GM20000 (cell line): ENCODE measurements around the gene ING3.
"Not testable (repeated sequence)": the region's sequence is repeated elsewhere in the genome, so short reads cannot be mapped to it uniquely, and the experiment has no call there.

ENCODE experiments used
- DNase-seq: peaks from one replicate; pipeline ENCODE4 v3.0.0; 2012; ENCODE audit warnings: low spot score
- CTCF ChIP-seq: IDR thresholded peaks from 2 replicates; pipeline ENCODE4 v1.5.1; 2012; ENCODE audit warnings: mild to moderate bottlenecking, control low read depth; ENCODE audit errors: extremely low read depth, missing control alignments

The ING3 gene

GRCh38 chr7:120998996-120999565 lies 48.5 kb downstream of the ING3 start:
- TF ChIP-seq CTCF: no peak
- DNase-seq: no peak

GRCh38 chr7:121000081-121000983 lies 49.8 kb downstream of the ING3 start:
- DNase-seq: no peak

GRCh38 chr7:121001234-121001906 lies 50.8 kb downstream of the ING3 start:
- no peak for TF ChIP-seq CTCF
- DNase-seq: no peak

More at GRCh38 chr7:121000081-121000983, 49.8 kb downstream of the ING3 start:
- TF ChIP-seq CTCF: no peak

GRCh38 chr7:121002048-121002756 lies 51.6 kb downstream of the ING3 start:
- TF ChIP-seq CTCF: no peak
- no peak for DNase-seq

GRCh38 chr7:121002757-121003200 lies 52.2 kb downstream of the ING3 start:
- no peak for TF ChIP-seq CTCF
- DNase-seq: no peak

- DNase-seq: no peak
- TF ChIP-seq CTCF: no peak
These were observed 53.6 kb downstream of the ING3 start for GRCh38 chr7:121003986-121004685.

GRCh38 chr7:121005058-121005457 lies 54.5 kb downstream of the ING3 start:
- not testable (repeated sequence) for DNase-seq
